ENCODE measurements around the gene CEP78. TPM values are rescaled to one million over a fixed set of nuclear protein-coding genes. Genes with fewer than 3 reads are reported as not detected.

CEP78 gene
- total RNA-seq, 4 donors from 2014 or later, result 6.8 to 12.9 (median 9.4) TPM

GRCh38 chr9:78291240-78291925, 55.5 kb downstream of the CEP78 start:
- intact Hi-C loops (cut with DNase I), result no loop called here
- Histone ChIP-seq H3K4me1 (peaks cover 8 to 13% (median 9%) of the 10 kb centered on the region in 4 donors), H3K4me3 (no peak overlapping the region), H3K9me3 (no peaks in the 10 kb centered on the region), H3K36me3 (no peaks in the 10 kb centered on the region), H3K27ac (replicated peaks in 1 of 4) (no peak overlapping the region), H3K27me3 (no peaks in the 10 kb centered on the region)
- WGBS, result 93% methylated on average over 8 of the region's 8 CpGs
- TF ChIP-seq POLR2A (IDR thresholded peaks at IDR 0.05; ENCODE audit: low read depth) (no peak), POLR2AphosphoS5 (IDR thresholded peaks at IDR 0.05) (no peak), CTCF (IDR thresholded peaks at IDR 0.05) (no peak), EP300 (IDR thresholded peaks at IDR 0.05) (no peak)
- no peak for DNase-seq (ENCODE audit: extremely low spot score)

GRCh38 chr9:78292026-78292425, 56.2 kb downstream of the CEP78 start:
- Histone ChIP-seq H3K9me3 (no peaks in the 10 kb centered on the region), H3K27ac (replicated peaks in 1 of 4) (no peak overlapping the region), H3K4me1 (peaks cover 14 to 19% (median 15%) of the 10 kb centered on the region in 4 donors), H3K4me3 (no peak overlapping the region), H3K36me3 (no peaks in the 10 kb centered on the region), H3K27me3 (no peaks in the 10 kb centered on the region)
- intact Hi-C loops (cut with DNase I), result no loop called here
- TF ChIP-seq POLR2AphosphoS5 (IDR thresholded peaks at IDR 0.05) (no peak), CTCF (IDR thresholded peaks at IDR 0.05) (no peak), EP300 (IDR thresholded peaks at IDR 0.05) (no peak), POLR2A (IDR thresholded peaks at IDR 0.05; ENCODE audit: low read depth) (no peak)
- no peak for DNase-seq (ENCODE audit: extremely low spot score)
- 72% methylated on average over 6 of the region's 6 CpGs for WGBS

GRCh38 chr9:78292716-78293497, 57.0 kb downstream of the CEP78 start:
- intact Hi-C loops (cut with DNase I), result no loop called here
- DNase-seq (ENCODE audit: extremely low spot score), result peak; percentile 42
- H3K9me3 ChIP-seq, result no peaks in the 10 kb centered on the region
- no peaks in the 10 kb centered on the region for H3K36me3 ChIP-seq
- WGBS, result 91% methylated on average over 9 of the region's 9 CpGs
- H3K4me1 ChIP-seq, result peaks cover 23 to 28% (median 24%) of the 10 kb centered on the region in 4 donors
- no peak for TF ChIP-seq CTCF (IDR thresholded peaks at IDR 0.05)
- no peak for TF ChIP-seq POLR2A (IDR thresholded peaks at IDR 0.05; ENCODE audit: low read depth)
- TF ChIP-seq POLR2AphosphoS5 (IDR thresholded peaks at IDR 0.05), result no peak
- no peak for TF ChIP-seq EP300 (IDR thresholded peaks at IDR 0.05)
- peaks cover 0 to 2% (median 0%) of the 10 kb centered on the region in 4 donors for H3K27me3 ChIP-seq
- no peak overlapping the region for H3K4me3 ChIP-seq
- H3K27ac ChIP-seq (replicated peaks in 1 of 4), result no peak overlapping the region

- H3K4me1 ChIP-seq, result peaks cover 30 to 36% (median 31%) of the 10 kb centered on the region in 4 donors
- H3K4me3 ChIP-seq, result no peak overlapping the region
- TF ChIP-seq EP300 (IDR thresholded peaks at IDR 0.05) (no peak), POLR2AphosphoS5 (IDR thresholded peaks at IDR 0.05) (no peak), CTCF (IDR thresholded peaks at IDR 0.05) (no peak), POLR2A (IDR thresholded peaks at IDR 0.05; ENCODE audit: low read depth) (no peak)
- 91% methylated on average over 5 of the region's 5 CpGs for WGBS
- H3K27ac ChIP-seq (replicated peaks in 1 of 4), result no peak overlapping the region
- H3K9me3 ChIP-seq, result no peaks in the 10 kb centered on the region
- intact Hi-C loops (cut with DNase I), result loop anchor here (5.0 kb wide), 1 partner anchor 32 kb away; no protein-coding TSS in a partner anchor
- DNase-seq (ENCODE audit: extremely low spot score), result peak; percentile 90
- H3K27me3 ChIP-seq, result peaks cover 0 to 4% (median under 1%) of the 10 kb centered on the region in 4 donors
- no peaks in the 10 kb centered on the region for H3K36me3 ChIP-seq
Observed at GRCh38 chr9:78294290-78295176, 58.7 kb downstream of the CEP78 start.

Data from esophagus muscularis mucosa (tissue), 4 donors.